ENCODE measurements around the gene HTR6.

The HTR6 gene

DNA sequence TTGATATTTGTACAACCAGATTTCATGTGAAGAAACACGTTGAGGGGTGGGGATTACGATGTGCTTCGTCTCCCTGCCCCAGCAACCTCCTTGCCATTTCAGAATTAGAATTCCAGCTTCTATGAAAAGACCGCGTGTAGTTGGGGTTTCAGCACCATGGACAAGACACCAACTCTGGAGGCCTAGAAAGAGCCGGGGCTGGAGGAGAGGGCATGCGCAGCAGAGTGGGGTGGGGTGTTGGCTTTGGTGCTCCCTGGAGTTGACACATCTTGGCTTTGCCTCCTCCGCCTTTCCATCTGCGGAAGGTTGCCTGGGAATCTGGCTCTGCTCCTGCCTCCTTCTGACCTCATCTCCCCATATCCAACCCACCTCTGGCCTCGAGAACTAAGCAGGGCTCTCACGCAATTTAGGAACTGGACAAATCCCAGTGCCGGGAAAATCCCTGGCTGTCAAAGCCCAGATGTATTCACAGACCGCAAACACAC, 11.8 kb downstream of the HTR6 start:
- H3F3A ChIP-seq (ENCODE audit: low read depth), result no peaks in the 10 kb centered on the region
- no peaks in the 10 kb centered on the region for H3K9me2 ChIP-seq (replicated peaks; ENCODE audit: low read depth, low read length)
- no peaks in the 10 kb centered on the region for H3K79me2 ChIP-seq (ENCODE audit: insufficient read depth, low read length)
- H3K4me2 ChIP-seq (ENCODE audit: low read depth, low read length, poor library complexity, severe bottlenecking), result no peak overlapping the region
- no peaks in the 10 kb centered on the region for H3K27me3 ChIP-seq (ENCODE audit: insufficient read depth, low read length, poor library complexity, severe bottlenecking)
- no peaks in the 10 kb centered on the region for H3K36me3 ChIP-seq (ENCODE audit: insufficient read depth, low read length)
- TF ChIP-seq, protein P1, sequence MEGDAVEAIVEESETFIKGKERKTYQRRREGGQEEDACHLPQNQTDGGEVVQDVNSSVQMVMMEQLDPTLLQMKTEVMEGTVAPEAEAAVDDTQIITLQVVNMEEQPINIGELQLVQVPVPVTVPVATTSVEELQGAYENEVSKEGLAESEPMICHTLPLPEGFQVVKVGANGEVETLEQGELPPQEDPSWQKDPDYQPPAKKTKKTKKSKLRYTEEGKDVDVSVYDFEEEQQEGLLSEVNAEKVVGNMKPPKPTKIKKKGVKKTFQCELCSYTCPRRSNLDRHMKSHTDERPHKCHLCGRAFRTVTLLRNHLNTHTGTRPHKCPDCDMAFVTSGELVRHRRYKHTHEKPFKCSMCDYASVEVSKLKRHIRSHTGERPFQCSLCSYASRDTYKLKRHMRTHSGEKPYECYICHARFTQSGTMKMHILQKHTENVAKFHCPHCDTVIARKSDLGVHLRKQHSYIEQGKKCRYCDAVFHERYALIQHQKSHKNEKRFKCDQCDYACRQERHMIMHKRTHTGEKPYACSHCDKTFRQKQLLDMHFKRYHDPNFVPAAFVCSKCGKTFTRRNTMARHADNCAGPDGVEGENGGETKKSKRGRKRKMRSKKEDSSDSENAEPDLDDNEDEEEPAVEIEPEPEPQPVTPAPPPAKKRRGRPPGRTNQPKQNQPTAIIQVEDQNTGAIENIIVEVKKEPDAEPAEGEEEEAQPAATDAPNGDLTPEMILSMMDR (conservative IDR thresholded peaks at IDR 0.05; ENCODE audit: low read length), result no peak
- TF ChIP-seq EZH2phosphoT487 (IDR thresholded peaks at IDR 0.05; ENCODE audit: borderline replicate concordance), result no peak
- no peak overlapping the region for H2AFZ ChIP-seq (ENCODE audit: low read length)
- H3K4me3 ChIP-seq (ENCODE audit: low read length, poor library complexity, severe bottlenecking), result no peak overlapping the region
- no peaks in the 10 kb centered on the region for H3K4me1 ChIP-seq (ENCODE audit: insufficient read depth, low read length, poor library complexity, severe bottlenecking)
- no peaks in the 10 kb centered on the region for H3K9me3 ChIP-seq (ENCODE audit: insufficient read depth, low read depth, low read length)
- H3K9ac ChIP-seq (ENCODE audit: low read depth, low read length, poor library complexity, severe bottlenecking), result no peak overlapping the region
- no peaks in the 10 kb centered on the region for H4K20me1 ChIP-seq (ENCODE audit: insufficient read depth, low read length, poor library complexity, severe bottlenecking)

DNA sequence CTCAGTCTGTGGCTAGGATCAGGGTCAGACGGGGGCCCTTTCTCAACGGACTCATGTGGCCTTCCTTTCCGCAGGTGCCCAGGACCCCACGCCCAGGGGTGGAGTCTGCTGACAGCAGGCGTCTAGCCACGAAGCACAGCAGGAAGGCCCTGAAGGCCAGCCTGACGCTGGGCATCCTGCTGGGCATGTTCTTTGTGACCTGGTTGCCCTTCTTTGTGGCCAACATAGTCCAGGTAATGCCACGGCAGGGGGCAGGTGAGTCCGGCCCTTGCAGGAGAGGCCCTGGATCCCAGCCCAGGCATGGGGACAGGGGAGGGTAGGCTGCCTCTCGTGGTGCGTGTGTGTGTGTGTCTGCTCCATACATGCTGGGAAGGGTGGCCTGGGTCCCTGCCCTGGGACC, 13.8 kb downstream of the HTR6 start:
- Histone ChIP-seq H2AFZ (ENCODE audit: low read length) (no peak overlapping the region), H3K79me2 (ENCODE audit: insufficient read depth, low read length) (no peaks in the 10 kb centered on the region), H3K36me3 (ENCODE audit: insufficient read depth, low read length) (no peaks in the 10 kb centered on the region), H3F3A (ENCODE audit: low read depth) (no peaks in the 10 kb centered on the region), H3K4me1 (ENCODE audit: insufficient read depth, low read length, poor library complexity, severe bottlenecking) (no peaks in the 10 kb centered on the region), H3K9me3 (ENCODE audit: insufficient read depth, low read depth, low read length) (no peaks in the 10 kb centered on the region), H4K20me1 (ENCODE audit: insufficient read depth, low read length, poor library complexity, severe bottlenecking) (no peaks in the 10 kb centered on the region), H3K4me3 (ENCODE audit: low read length, poor library complexity, severe bottlenecking) (no peak overlapping the region), H3K27me3 (ENCODE audit: insufficient read depth, low read length, poor library complexity, severe bottlenecking) (no peaks in the 10 kb centered on the region), H3K9ac (ENCODE audit: low read depth, low read length, poor library complexity, severe bottlenecking) (no peak overlapping the region), H3K4me2 (ENCODE audit: low read depth, low read length, poor library complexity, severe bottlenecking) (no peak overlapping the region), H3K9me2 (replicated peaks; ENCODE audit: low read depth, low read length) (no peaks in the 10 kb centered on the region)
- TF ChIP-seq, protein P1 (conservative IDR thresholded peaks at IDR 0.05; ENCODE audit: low read length), result no peak

DNA sequence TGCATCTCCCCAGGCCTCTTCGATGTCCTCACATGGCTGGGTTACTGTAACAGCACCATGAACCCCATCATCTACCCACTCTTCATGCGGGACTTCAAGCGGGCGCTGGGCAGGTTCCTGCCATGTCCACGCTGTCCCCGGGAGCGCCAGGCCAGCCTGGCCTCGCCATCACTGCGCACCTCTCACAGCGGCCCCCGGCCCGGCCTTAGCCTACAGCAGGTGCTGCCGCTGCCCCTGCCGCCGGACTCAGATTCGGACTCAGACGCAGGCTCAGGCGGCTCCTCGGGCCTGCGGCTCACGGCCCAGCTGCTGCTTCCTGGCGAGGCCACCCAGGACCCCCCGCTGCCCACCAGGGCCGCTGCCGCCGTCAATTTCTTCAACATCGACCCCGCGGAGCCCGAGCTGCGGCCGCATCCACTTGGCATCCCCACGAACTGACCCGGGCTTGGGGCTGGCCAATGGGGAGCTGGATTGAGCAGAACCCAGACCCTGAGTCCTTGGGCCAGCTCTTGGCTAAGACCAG, 14.3 kb downstream of the HTR6 start:
- no peak overlapping the region for H3K4me2 ChIP-seq (ENCODE audit: low read depth, low read length, poor library complexity, severe bottlenecking)
- H3K9me3 ChIP-seq (ENCODE audit: insufficient read depth, low read depth, low read length), result no peaks in the 10 kb centered on the region
- H3K79me2 ChIP-seq (ENCODE audit: insufficient read depth, low read length), result no peaks in the 10 kb centered on the region
- H3K36me3 ChIP-seq (ENCODE audit: insufficient read depth, low read length), result no peaks in the 10 kb centered on the region
- H3K27me3 ChIP-seq (ENCODE audit: insufficient read depth, low read length, poor library complexity, severe bottlenecking), result no peaks in the 10 kb centered on the region
- H2AFZ ChIP-seq (ENCODE audit: low read length), result no peak overlapping the region
- no peaks in the 10 kb centered on the region for H3F3A ChIP-seq (ENCODE audit: low read depth)
- TF ChIP-seq EZH2phosphoT487 (IDR thresholded peaks at IDR 0.05; ENCODE audit: borderline replicate concordance), result no peak
- TF ChIP-seq, protein P1 (conservative IDR thresholded peaks at IDR 0.05; ENCODE audit: low read length), result no peak
- no peaks in the 10 kb centered on the region for H4K20me1 ChIP-seq (ENCODE audit: insufficient read depth, low read length, poor library complexity, severe bottlenecking)
- no peak overlapping the region for H3K9ac ChIP-seq (ENCODE audit: low read depth, low read length, poor library complexity, severe bottlenecking)
- no peaks in the 10 kb centered on the region for H3K4me1 ChIP-seq (ENCODE audit: insufficient read depth, low read length, poor library complexity, severe bottlenecking)
- no peak overlapping the region for H3K4me3 ChIP-seq (ENCODE audit: low read length, poor library complexity, severe bottlenecking)
- no peaks in the 10 kb centered on the region for H3K9me2 ChIP-seq (replicated peaks; ENCODE audit: low read depth, low read length)

Data from Loucy (cell line).